ENCODE measurements around the gene SLC39A3. TPM values are rescaled to one million over a fixed set of nuclear protein-coding genes. Genes with fewer than 3 reads are reported as not detected.

The SLC39A3 gene
- total and polyA plus RNA-seq, 4 experiments from 2014 or later = 18.2 to 41.7 (median 24.0) TPM

DNA sequence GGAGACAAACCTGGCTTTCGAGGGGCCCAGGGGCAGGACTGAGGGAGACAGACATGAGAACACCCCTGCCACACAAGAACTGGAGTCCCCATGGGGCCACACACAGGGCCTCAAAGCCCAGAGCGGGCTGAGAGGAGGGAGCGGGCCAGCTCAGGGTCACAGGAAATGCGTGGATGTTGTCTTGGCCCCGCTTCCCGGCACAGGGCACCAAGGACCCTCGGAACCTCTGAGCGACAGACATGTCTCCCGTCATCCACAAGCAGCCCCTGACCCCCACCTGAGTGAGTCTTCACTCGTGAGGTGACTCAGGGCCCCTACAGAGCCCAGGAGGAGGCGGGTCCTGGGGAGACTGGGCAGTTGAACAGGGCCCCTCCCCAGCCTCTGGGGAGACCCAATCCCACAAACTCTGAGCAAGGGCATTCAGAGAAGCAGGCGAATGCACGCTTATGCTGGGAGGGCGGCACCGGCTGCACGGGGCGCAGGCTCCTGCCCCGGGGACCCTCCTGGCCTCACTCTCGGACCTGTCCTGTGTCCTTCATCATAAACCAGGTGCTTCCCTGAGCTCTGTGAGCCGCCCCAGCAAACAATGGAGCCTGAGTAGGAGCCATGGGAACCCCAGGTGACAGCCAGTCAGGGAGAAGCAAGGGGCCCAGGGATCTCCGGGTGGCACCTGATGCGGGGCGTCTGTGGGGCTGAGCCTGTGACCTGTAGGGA is 23.1 kb upstream of the SLC39A3 start:
- POLR2A ChIA-PET (ENCODE audit: partially characterized antibody) = no interaction called here

DNA sequence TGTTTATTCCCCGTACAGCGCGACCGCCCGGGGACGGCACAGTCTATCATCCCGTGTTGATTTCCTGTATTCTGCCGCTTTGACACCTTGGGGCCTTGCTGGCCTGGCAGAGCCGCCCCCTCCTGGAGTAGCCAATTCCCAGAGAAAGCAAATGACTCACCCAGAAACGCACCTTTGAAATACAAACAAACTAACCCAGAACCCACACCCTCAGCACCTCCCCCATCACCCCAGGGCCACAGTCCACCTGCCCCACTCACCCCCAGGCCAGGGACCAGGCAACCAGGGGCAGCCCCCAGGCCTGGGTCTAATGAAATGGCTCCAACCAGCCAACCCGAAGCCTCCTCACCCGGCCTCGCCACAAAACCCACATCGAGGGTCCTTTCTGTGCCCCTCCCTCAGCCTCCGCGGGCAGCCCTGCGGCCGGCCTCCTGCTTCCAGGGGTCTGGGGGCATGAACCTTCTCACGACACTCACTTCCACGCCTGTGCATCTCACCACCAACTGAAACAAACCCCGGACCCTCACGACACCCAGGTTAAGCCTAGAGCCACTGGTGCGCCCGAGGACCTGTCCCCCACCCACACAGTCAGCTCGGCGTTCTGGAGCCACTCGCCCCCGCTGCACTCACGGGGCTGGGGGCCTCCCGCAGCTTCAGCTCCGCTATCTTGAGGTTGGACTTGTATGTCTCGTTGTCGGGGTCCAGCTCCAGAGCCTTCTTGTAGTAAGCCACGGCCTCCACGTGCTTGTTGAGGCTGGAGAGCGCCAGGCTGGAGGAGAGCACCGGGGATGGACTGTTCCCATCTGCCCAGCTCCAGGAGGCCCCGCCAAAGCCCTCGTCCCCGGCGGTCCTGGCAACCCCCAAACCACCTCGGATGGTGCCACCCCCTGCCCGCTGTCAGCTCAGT is 22.3 kb upstream of the SLC39A3 start:
- no peak for DNase-seq
- Mint-ChIP-seq H3K4me1 (peaks cover 0 to 10% (median 3%) of the 10 kb centered on the region in 4 donors), H3K27me3 (no peaks in the 10 kb centered on the region), H3K36me3 (peaks cover 21 to 38% of the 10 kb centered on the region in 2 donors), H3K9me3 (no peaks in the 10 kb centered on the region), H3K27ac (peak overlapping the region in 1 of 7 donors; percentile 32), H3K4me3 (no peak overlapping the region)
- POLR2A ChIA-PET (ENCODE audit: partially characterized antibody) = no interaction called here
- Histone ChIP-seq H3K27me3 (ENCODE audit: insufficient read depth, low read length) (no peaks in the 10 kb centered on the region), H3K4me3 (ENCODE audit: low read length in 2 of 2) (no peak overlapping the region), H3K36me3 (ENCODE audit: insufficient read depth, low read length) (peaks cover 17% of the 10 kb centered on the region), H3K4me1 (ENCODE audit: insufficient read depth, low read length) (peaks cover 5% of the 10 kb centered on the region), H3K9me3 (ENCODE audit: control insufficient read depth in 1 of 2, low read length in 2 of 2) (no peaks in the 10 kb centered on the region), H3K27ac (ENCODE audit: low read depth, low read length) (no peak overlapping the region)
- intact Hi-C loops (cut with micrococcal nuclease) = no loop called here
- CTCF ChIA-PET (ENCODE audit: partially characterized antibody) = no interaction called here

More for the DNA sequence above, 23.1 kb upstream of the SLC39A3 start:
- H3K4me3 Mint-ChIP-seq = no peak overlapping the region
- CTCF ChIA-PET (ENCODE audit: partially characterized antibody) = no interaction called here
- Histone ChIP-seq H3K4me1 (ENCODE audit: insufficient read depth, low read length) (peaks cover 5% of the 10 kb centered on the region), H3K27me3 (ENCODE audit: insufficient read depth, low read length) (no peaks in the 10 kb centered on the region), H3K27ac (ENCODE audit: low read depth, low read length) (no peak overlapping the region), H3K9me3 (ENCODE audit: control insufficient read depth in 1 of 2, low read length in 2 of 2) (no peaks in the 10 kb centered on the region), H3K4me3 (ENCODE audit: low read length in 2 of 2) (no peak overlapping the region), H3K36me3 (ENCODE audit: insufficient read depth, low read length) (peaks cover 21% of the 10 kb centered on the region)
- H3K27me3 Mint-ChIP-seq = no peaks in the 10 kb centered on the region
- peaks cover 0 to 10% (median 3%) of the 10 kb centered on the region in 4 donors for H3K4me1 Mint-ChIP-seq
- intact Hi-C loops (cut with micrococcal nuclease) = no loop called here
- DNase-seq = no peak
- no peaks in the 10 kb centered on the region for H3K9me3 Mint-ChIP-seq
- no peak overlapping the region for H3K27ac Mint-ChIP-seq
- peaks cover 21 to 38% of the 10 kb centered on the region in 2 donors for H3K36me3 Mint-ChIP-seq

DNA sequence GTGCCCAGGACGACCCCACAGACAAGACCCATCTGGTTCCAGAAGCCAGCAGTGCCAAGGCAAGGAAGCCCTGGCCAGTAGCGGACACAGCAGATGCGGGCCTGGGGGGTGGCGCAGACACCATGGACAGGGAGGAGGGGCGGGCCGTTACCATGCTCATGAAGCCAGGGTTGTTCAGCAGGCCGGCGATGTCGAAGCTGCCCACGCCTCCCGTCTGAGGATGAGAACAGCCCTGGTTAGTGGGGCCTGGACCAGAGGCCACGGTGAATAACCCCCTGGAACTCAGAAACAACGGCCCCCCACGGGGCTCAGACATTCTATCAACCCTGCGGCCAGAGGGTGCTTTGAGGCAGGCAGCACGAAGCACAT is 21.5 kb upstream of the SLC39A3 start:
- Mint-ChIP-seq H3K4me3 (no peak overlapping the region), H3K27ac (no peak overlapping the region), H3K36me3 (peaks cover 23 to 35% of the 10 kb centered on the region in 2 donors), H3K27me3 (no peaks in the 10 kb centered on the region), H3K4me1 (peaks cover 0 to 10% (median 3%) of the 10 kb centered on the region in 4 donors), H3K9me3 (no peaks in the 10 kb centered on the region)
- Histone ChIP-seq H3K27me3 (ENCODE audit: insufficient read depth, low read length) (no peaks in the 10 kb centered on the region), H3K27ac (ENCODE audit: low read depth, low read length) (no peak overlapping the region), H3K9me3 (ENCODE audit: control insufficient read depth in 1 of 2, low read length in 2 of 2) (no peaks in the 10 kb centered on the region), H3K4me3 (ENCODE audit: low read length in 2 of 2) (no peak overlapping the region), H3K36me3 (ENCODE audit: insufficient read depth, low read length) (peaks cover 12% of the 10 kb centered on the region), H3K4me1 (ENCODE audit: insufficient read depth, low read length) (peaks cover 5% of the 10 kb centered on the region)
- DNase-seq = no peak
- ChIA-PET CTCF (ENCODE audit: partially characterized antibody) (no interaction called here), POLR2A (ENCODE audit: partially characterized antibody) (no interaction called here)
- intact Hi-C loops (cut with micrococcal nuclease) = no loop called here

DNA sequence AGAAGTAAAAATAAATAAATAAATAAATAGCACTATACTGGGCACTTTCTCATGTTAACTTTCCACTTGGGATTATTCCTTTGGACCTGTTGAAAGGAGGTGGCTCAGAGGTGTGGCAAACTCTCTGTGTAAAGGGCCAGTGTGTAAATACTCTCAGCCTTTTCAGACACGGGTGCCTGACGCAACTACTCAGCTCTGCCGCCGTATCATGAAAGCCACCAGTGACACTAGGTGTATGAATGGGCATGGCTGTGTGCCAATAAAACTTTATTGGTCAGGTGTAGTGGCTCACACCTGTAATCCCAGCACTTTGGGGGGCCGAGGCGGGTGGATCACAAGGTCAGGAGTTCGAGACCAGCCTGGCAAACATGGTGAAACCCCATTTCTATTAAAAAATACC is 20.1 kb upstream of the SLC39A3 start:
- Histone ChIP-seq H3K9me3 (ENCODE audit: control insufficient read depth in 1 of 2, low read length in 2 of 2) (no peaks in the 10 kb centered on the region), H3K27me3 (ENCODE audit: insufficient read depth, low read length) (no peaks in the 10 kb centered on the region), H3K4me3 (ENCODE audit: low read length in 2 of 2) (no peak overlapping the region), H3K4me1 (ENCODE audit: insufficient read depth, low read length) (peaks cover 5% of the 10 kb centered on the region), H3K27ac (ENCODE audit: low read depth, low read length) (no peak overlapping the region), H3K36me3 (ENCODE audit: insufficient read depth, low read length) (peaks cover 5% of the 10 kb centered on the region)
- Mint-ChIP-seq H3K27ac (peak overlapping the region in 3 of 7 donors; percentile 15 to 46 (median 40)), H3K4me1 (peaks cover 0 to 10% (median 3%) of the 10 kb centered on the region in 4 donors), H3K9me3 (no peaks in the 10 kb centered on the region), H3K36me3 (peaks cover 33 to 35% of the 10 kb centered on the region in 2 donors), H3K27me3 (no peaks in the 10 kb centered on the region), H3K4me3 (no peak overlapping the region)
- ChIA-PET POLR2A (ENCODE audit: partially characterized antibody) (no interaction called here), CTCF (ENCODE audit: partially characterized antibody) (interaction anchor here (1.0 kb wide), 1 partner anchor 11 kb away, joined by 3 read pairs; no protein-coding TSS in a partner anchor)
- intact Hi-C loops (cut with micrococcal nuclease) = no loop called here
- DNase-seq = no peak

DNA sequence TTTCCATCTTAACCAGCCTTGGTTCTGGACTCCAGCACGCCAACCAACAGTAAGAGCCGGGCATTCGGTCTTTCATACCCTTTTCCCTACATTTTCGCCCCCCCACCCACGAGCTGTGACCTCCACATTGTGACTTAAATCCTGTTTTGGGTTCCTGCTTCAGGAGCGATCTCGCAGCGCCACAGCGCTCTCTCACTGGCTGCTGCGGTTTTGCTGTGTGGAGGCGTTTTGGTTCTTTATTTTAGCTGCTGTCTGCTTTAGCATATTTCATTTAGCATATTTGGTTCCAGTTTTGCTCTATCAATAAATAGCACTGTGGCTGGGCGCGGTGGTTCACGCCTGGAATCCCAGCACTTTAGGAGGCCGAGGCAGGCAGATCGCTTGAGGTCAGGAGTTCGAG is 19.5 kb upstream of the SLC39A3 start:
- H3K4me1 Mint-ChIP-seq = peaks cover 0 to 10% (median 3%) of the 10 kb centered on the region in 4 donors
- intact Hi-C loops (cut with micrococcal nuclease) = no loop called here
- CTCF ChIA-PET (ENCODE audit: partially characterized antibody) = interaction anchor here (1.0 kb wide), 1 partner anchor 10 kb away, joined by 3 read pairs; no protein-coding TSS in a partner anchor
- Histone ChIP-seq H3K4me3 (ENCODE audit: low read length in 2 of 2) (no peak overlapping the region), H3K27me3 (ENCODE audit: insufficient read depth, low read length) (no peaks in the 10 kb centered on the region), H3K4me1 (ENCODE audit: insufficient read depth, low read length) (peaks cover 5% of the 10 kb centered on the region), H3K27ac (ENCODE audit: low read depth, low read length) (no peak overlapping the region), H3K36me3 (ENCODE audit: insufficient read depth, low read length) (peaks cover 5% of the 10 kb centered on the region), H3K9me3 (ENCODE audit: control insufficient read depth in 1 of 2, low read length in 2 of 2) (no peaks in the 10 kb centered on the region)
- POLR2A ChIA-PET (ENCODE audit: partially characterized antibody) = interaction anchor here (0.9 kb wide), 1 partner anchor 19 kb away, joined by 3 read pairs; no protein-coding TSS in a partner anchor
- peak overlapping the region in 1 of 8 donors; percentile 33 for H3K4me3 Mint-ChIP-seq
- H3K27me3 Mint-ChIP-seq = no peaks in the 10 kb centered on the region
- H3K36me3 Mint-ChIP-seq = peaks cover 32 to 33% of the 10 kb centered on the region in 2 donors
- no peak for DNase-seq
- H3K27ac Mint-ChIP-seq = peak overlapping the region in 4 of 7 donors; percentile 29 to 85 (median 40)
- H3K9me3 Mint-ChIP-seq = no peaks in the 10 kb centered on the region

DNA sequence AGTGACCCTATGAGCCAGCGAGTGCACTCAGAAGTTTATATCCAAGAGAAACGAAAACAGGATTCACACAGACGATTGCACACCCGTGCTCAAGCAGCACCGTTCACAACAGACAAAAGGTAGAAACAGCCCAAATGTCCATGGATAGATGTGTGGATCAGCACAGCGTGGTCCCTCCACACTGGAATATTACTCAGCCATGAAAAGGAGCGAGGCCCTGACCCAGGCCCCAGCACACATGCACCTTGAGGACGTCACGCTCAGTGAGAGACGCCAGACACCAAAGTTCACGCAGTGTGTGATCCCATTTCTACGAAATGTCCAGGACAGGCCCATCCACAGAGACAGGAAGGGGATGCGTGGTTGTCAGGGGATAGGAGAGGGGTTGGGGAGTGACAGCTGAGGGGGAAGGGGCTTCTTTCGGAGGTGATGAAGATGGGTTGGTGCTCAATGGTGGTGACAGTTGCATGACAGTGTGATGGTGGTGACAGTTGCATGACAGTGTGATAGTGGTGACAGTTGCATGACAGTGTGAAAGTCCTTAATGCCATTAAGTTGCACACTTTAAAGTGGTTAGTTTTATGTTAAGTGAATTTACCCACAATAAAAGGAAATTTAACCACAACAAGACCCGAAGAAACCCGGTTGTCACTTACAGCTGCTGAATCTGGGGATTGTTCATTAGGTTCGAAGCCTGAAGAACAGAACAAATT is 18.9 kb upstream of the SLC39A3 start:
- peaks cover 5% of the 10 kb centered on the region for H3K4me1 ChIP-seq (ENCODE audit: insufficient read depth, low read length)
- Mint-ChIP-seq H3K36me3 (peaks cover 33 to 35% of the 10 kb centered on the region in 2 donors), H3K9me3 (no peaks in the 10 kb centered on the region), H3K27me3 (no peaks in the 10 kb centered on the region), H3K4me1 (peaks cover 0 to 10% (median 3%) of the 10 kb centered on the region in 4 donors), H3K4me3 (no peak overlapping the region), H3K27ac (peak overlapping the region in 4 of 7 donors; percentile 38 to 85 (median 44))
- DNase-seq = no peak
- no peaks in the 10 kb centered on the region for H3K27me3 ChIP-seq (ENCODE audit: insufficient read depth, low read length)
- H3K9me3 ChIP-seq (ENCODE audit: control insufficient read depth in 1 of 2, low read length in 2 of 2) = no peaks in the 10 kb centered on the region
- H3K4me3 ChIP-seq (ENCODE audit: low read length in 2 of 2) = no peak overlapping the region
- ChIA-PET CTCF (ENCODE audit: partially characterized antibody) (interaction anchor here (1.0 kb wide), 1 partner anchor 10 kb away, joined by 3 read pairs; no protein-coding TSS in a partner anchor), POLR2A (ENCODE audit: partially characterized antibody) (interaction anchor here (0.9 kb wide), 1 partner anchor 19 kb away, joined by 3 read pairs; no protein-coding TSS in a partner anchor)
- intact Hi-C loops (cut with micrococcal nuclease) = no loop called here
- no peak overlapping the region for H3K27ac ChIP-seq (ENCODE audit: low read depth, low read length)
- peaks cover 5% of the 10 kb centered on the region for H3K36me3 ChIP-seq (ENCODE audit: insufficient read depth, low read length)

All from CD4-positive, alpha-beta memory T cell (primary cell).